HFF-Myc (cell line): ENCODE measurements around the gene FHL3.

ENCODE experiments used
- DNase-seq: peaks from one replicate; pipeline ENCODE4 v3.0.0-alpha.2; 2011; ENCODE audit warnings: low read depth; ENCODE audit errors: extremely low read depth
- H3K4me3 ChIP-seq: replicated peaks from 2 replicates; pipeline ENCODE4 v1.5.1; 2011; ENCODE audit warnings: low read depth, mild to moderate bottlenecking, control low read depth, low read length
- TF ChIP-seq, protein P1 (sequence below): IDR thresholded peaks from 2 replicates; pipeline ENCODE4 v1.5.1; 2012; ENCODE audit warnings: mild to moderate bottlenecking, low read depth, low read length, control low read depth; ENCODE audit errors: missing control alignments

Gene FHL3

DNA sequence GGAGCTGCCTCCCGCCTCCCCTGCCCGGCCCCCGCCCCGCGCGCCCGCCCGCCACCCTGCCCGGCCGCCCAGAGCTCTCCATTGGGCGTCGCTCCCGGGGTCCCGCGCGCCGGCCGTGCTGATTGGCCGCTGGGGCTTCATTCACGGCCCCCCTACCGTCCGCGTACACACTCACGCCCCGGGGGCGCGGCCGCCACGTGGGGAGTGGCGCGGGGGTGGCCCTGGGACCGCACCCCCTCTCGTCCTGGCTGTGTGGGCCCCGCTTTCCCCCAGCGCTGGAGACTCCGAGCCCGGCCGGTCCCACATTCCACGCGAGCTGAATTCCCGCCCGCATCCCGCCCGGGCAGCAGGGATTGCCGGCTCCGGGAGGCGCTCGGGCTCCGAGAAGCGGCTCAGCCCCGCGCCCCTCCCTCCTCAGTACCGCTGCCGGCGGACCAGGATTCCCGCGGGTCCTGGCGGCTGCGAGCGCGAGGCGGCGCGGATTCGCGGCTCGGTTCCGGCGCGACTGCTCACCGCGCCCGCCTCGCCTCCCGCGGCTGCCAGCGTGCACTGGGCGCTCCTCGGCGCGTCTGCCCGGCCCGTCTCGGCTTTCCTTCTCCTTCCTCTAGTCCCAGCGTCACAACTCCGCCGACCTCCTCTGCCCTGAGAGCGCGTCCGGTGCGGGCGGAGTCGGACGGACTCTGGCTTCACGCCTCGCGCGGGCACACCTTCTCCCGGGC lies 41.7 kb upstream of the FHL3 start:
- TF ChIP-seq, protein P1, sequence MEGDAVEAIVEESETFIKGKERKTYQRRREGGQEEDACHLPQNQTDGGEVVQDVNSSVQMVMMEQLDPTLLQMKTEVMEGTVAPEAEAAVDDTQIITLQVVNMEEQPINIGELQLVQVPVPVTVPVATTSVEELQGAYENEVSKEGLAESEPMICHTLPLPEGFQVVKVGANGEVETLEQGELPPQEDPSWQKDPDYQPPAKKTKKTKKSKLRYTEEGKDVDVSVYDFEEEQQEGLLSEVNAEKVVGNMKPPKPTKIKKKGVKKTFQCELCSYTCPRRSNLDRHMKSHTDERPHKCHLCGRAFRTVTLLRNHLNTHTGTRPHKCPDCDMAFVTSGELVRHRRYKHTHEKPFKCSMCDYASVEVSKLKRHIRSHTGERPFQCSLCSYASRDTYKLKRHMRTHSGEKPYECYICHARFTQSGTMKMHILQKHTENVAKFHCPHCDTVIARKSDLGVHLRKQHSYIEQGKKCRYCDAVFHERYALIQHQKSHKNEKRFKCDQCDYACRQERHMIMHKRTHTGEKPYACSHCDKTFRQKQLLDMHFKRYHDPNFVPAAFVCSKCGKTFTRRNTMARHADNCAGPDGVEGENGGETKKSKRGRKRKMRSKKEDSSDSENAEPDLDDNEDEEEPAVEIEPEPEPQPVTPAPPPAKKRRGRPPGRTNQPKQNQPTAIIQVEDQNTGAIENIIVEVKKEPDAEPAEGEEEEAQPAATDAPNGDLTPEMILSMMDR = no peak
- DNase-seq = no peak
- H3K4me3 ChIP-seq = peak overlapping the region; percentile 45

DNA sequence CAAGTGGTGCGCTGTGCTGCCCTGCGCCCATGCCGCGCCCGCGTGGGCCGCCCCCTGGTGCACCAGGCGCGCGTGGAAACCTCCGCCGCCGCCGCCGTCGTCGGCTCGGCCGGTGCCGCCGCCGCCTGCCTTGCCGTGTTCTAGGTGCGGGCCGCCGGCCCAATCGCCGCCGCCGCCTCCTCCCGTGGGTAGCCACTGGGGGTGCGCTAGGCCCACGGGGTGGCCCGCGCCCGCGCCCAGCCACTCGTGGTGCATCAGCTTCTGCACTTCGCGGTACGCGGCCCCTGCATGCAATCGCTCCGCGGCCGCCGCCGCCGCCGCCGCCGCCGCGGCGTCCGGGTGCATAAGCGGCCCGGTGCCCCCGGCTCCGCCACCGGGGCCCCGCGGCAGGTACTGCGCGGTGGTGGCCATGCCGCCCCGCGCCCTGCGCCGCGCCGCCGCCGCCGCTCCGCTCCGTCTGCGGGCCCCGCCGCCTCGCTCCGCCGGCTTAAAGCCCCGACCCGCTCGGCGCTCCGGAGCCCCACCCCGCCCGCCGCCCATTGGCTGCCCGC lies 41.1 kb upstream of the FHL3 start, which contains the start of gene POU3F1:
Gene POU3F1, minus strand, starts transcription at position 461 of the 551 bp plus-strand sequence. Its CDS starts 50 bp downstream, at position 411.
- H3K4me3 ChIP-seq = peak within 1 kb of the TSS; percentile 45
- TF ChIP-seq, protein P1 = no peak
- no peak for DNase-seq

GRCh38 chr1:38045401-38046332 lies 40.4 kb upstream of the FHL3 start:
- TF ChIP-seq, protein P1 = no peak
- no peak for DNase-seq
- H3K4me3 ChIP-seq = no peak overlapping the region

- TF ChIP-seq, protein P1 = no peak
- 0 out of 2 replicates have a peak overlapping the region, but pooled peaks have one; percentile 4 for H3K4me3 ChIP-seq
- no peak for DNase-seq
Measured at GRCh38 chr1:38044221-38045215, 39.2 kb upstream of the FHL3 start.

DNA sequence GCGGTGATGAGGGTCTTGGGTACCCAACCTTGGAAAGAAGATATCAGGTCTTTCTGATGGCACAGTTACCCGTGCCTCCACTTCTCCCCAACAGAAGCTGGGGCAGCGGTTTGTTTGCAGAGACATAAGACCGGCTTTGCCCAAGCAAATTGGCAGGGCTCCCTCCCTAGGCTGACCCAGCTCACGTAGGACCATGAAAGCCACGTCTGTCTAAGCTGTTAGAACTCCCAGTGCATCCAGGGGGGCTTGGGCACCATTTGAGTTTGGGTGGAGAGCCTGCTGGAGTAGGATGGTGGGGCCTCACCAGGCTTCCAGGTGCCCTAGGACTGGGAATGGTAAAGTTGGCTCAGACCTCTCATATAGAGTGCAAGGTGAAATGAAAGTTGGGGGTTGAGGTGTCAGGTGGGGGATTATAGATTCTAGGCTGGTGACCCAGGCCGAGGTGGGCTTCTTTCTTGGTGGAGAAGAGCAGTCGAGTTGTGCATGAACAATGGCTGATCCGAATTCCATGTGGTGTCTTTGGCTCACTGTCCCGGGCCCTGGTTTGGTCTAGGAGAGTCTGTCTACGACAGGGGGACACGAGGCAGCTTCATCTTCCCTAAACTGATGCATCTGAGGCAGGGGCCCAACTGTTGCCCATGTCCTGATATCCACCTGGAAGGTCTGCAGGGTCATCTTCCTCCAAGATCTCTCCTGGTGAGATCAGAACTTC lies 37.9 kb upstream of the FHL3 start:
- no peak overlapping the region for H3K4me3 ChIP-seq
- no peak for DNase-seq
- TF ChIP-seq, protein P1 = no peak
